Pons (tissue), 1 donor: Measurements from ENCODE around the gene MASP1.

Experiments used
- DNase-seq: peaks from one replicate; pipeline ENCODE4 v3.0.0-alpha.2; 2016; ENCODE audit warnings: low spot score

Gene MASP1

GRCh38 chr3:187186801-187187421, 104.6 kb downstream of the MASP1 start:
- DNase-seq: no peak

DNA sequence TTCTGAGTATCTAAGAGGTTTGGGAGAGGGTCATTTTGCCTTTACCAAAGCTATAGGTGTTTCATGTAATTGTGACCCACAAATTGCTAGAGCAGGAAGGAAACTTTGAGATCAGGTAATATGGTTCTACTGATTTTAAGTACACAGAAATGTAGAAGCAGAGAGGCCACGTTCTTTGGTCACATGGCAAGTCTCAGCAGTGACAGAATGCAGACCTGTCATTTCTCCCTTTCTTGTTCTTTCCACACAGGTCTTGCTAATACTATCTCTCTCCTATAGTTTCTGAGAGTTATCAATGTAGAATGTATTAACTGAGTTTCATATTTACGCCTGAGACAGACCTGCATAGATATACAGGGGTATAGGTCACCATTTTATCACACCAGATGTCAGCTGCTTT, 105.2 kb downstream of the MASP1 start:
- no peak for DNase-seq

GRCh38 chr3:187185759-187186158, 105.8 kb downstream of the MASP1 start:
- DNase-seq: no peak
